ENCODE data around the gene OLFM3. TPM values are rescaled to one million over a fixed set of nuclear protein-coding genes. Genes with fewer than 3 reads are reported as not detected.

The OLFM3 gene
- total and polyA plus RNA-seq, 2 experiments from 2014 or later, result 0.21 to 0.31 TPM

- Histone ChIP-seq H4K20me1 (replicated peaks; ENCODE audit: insufficient read depth) (no peaks in the 10 kb centered on the region), H3K4me3 (no peak overlapping the region), H3K27ac (ENCODE audit: low read depth) (no peak overlapping the region), H2AFZ (no peak overlapping the region), H3K79me2 (replicated peaks; ENCODE audit: insufficient read depth) (no peaks in the 10 kb centered on the region), H3K4me2 (no peak overlapping the region), H3K36me3 (ENCODE audit: insufficient read depth) (no peaks in the 10 kb centered on the region), H3K4me1 (ENCODE audit: insufficient read depth) (no peaks in the 10 kb centered on the region), H3K27me3 (ENCODE audit: insufficient read depth) (no peaks in the 10 kb centered on the region), H3F3A (replicated peaks; ENCODE audit: low read depth) (no peaks in the 10 kb centered on the region), H3K9me2 (ENCODE audit: insufficient read depth) (no peaks in the 10 kb centered on the region)
- ATAC-seq (no peak), DNase-seq (ENCODE audit: low spot score) (no peak)
- Mint-ChIP-seq H3K4me3 (no peak overlapping the region), H3K27ac (no peak overlapping the region), H3K4me1 (no peaks in the 10 kb centered on the region), H3K9me3 (no peaks in the 10 kb centered on the region), H3K27me3 (ENCODE audit: insufficient read depth, low read depth, poor library complexity) (no peaks in the 10 kb centered on the region), H3K36me3 (ENCODE audit: low read depth) (no peaks in the 10 kb centered on the region)
- TF ChIP-seq ZNF331 (CRISPR knock-in tag; IDR thresholded peaks at IDR 0.05; ENCODE audit: low read depth) (no peak), EZH2 (IDR thresholded peaks at IDR 0.05; ENCODE audit: low read depth, unreplicated experiment) (no peak), REST (IDR thresholded peaks at IDR 0.05; ENCODE audit: unreplicated experiment) (no peak), NANOG (IDR thresholded peaks at IDR 0.05; ENCODE audit: borderline replicate concordance) (no peak), JUNB (IDR thresholded peaks at IDR 0.05; ENCODE audit: unreplicated experiment) (no peak), STAT1 (IDR thresholded peaks at IDR 0.05; ENCODE audit: unreplicated experiment) (no peak)
Measured at GRCh38 chr1:102032534-102032933, 35.8 kb upstream of the OLFM3 start.

GRCh38 chr1:102019530-102019929 is 22.8 kb upstream of the OLFM3 start:
- H3F3A ChIP-seq (replicated peaks; ENCODE audit: low read depth), result no peaks in the 10 kb centered on the region
- no peaks in the 10 kb centered on the region for H3K36me3 ChIP-seq (ENCODE audit: insufficient read depth)
- DNase-seq (ENCODE audit: low spot score), result no peak
- Mint-ChIP-seq H3K4me1 (no peaks in the 10 kb centered on the region), H3K4me3 (no peak overlapping the region), H3K27ac (no peak overlapping the region), H3K36me3 (ENCODE audit: low read depth) (no peaks in the 10 kb centered on the region; the same call in 2 of the 3 replicates), H3K27me3 (ENCODE audit: insufficient read depth, low read depth, poor library complexity) (peaks cover 2% of the 10 kb centered on the region), H3K9me3 (peaks cover 8% of the 10 kb centered on the region; the same call in 2 of the 3 replicates)
- no peaks in the 10 kb centered on the region for H4K20me1 ChIP-seq (replicated peaks; ENCODE audit: insufficient read depth)
- TF ChIP-seq ZNF462 (CRISPR knock-in tag; IDR thresholded peaks at IDR 0.05) (no peak), ZNF331 (CRISPR knock-in tag; IDR thresholded peaks at IDR 0.05; ENCODE audit: low read depth) (no peak), NANOG (IDR thresholded peaks at IDR 0.05; ENCODE audit: borderline replicate concordance) (no peak), CREB1 (CRISPR knock-in tag; IDR thresholded peaks at IDR 0.05; ENCODE audit: low read depth) (no peak)
- no peak overlapping the region for H3K27ac ChIP-seq (ENCODE audit: low read depth)
- no peak overlapping the region for H3K4me3 ChIP-seq
- no peaks in the 10 kb centered on the region for H3K27me3 ChIP-seq (ENCODE audit: insufficient read depth)
- ATAC-seq, result no peak
- no peak overlapping the region for H2AFZ ChIP-seq
- H3K79me2 ChIP-seq (replicated peaks; ENCODE audit: insufficient read depth), result no peaks in the 10 kb centered on the region
- H3K4me2 ChIP-seq, result no peak overlapping the region
- peaks cover 2% of the 10 kb centered on the region; the same call in 1 of the 2 replicates for H3K9me2 ChIP-seq (ENCODE audit: insufficient read depth)
- no peaks in the 10 kb centered on the region for H3K4me1 ChIP-seq (ENCODE audit: insufficient read depth)
